OCI-LY7 (cell line): ENCODE results near the gene COL13A1. TPM values are rescaled to one million over a fixed set of nuclear protein-coding genes. Genes with fewer than 3 reads are reported as not detected.

Experiments used
- BruUV-seq: library from RNA; stranded (reverse); fragments of 400-500 nt; replicated peaks from 2 replicates; lab custom pipeline; 2021; lab: Mats Ljungman, UMichigan
- CTCF ChIA-PET: fragments of 300-600 bp; sonication (Branson Sonifier 250); formaldehyde crosslinking; loops from one replicate; lab custom pipeline; 2022; ENCODE audit warnings: antibody characterized with exemption; ENCODE audit not compliant: unreplicated experiment; lab: Charles Lee
- POLR2A ChIA-PET: fragments of 300-600 bp; sonication (Branson Sonifier 250); formaldehyde crosslinking; loops from one replicate; lab custom pipeline; 2022; ENCODE audit warnings: antibody characterized with exemption; lab: Charles Lee
- DNase-seq: peaks from one replicate; pipeline ENCODE4 v3.0.0-alpha.2; 2015; ENCODE audit warnings: low spot score
- H2AFZ ChIP-seq: fragments of 200-600 bp; sonication (generic), shearing (Covaris generic); 2 replicates; pipeline ENCODE4 v1.6.1; 2014; ENCODE audit warnings: mild to moderate bottlenecking, antibody characterized with exemption, low read length, moderate library complexity
- H3K27ac ChIP-seq: fragments of 200-600 bp; sonication (generic); 2 replicates; pipeline ENCODE4 v1.5.1; 2014; ENCODE audit warnings: mixed run types, low read depth, mild to moderate bottlenecking, moderate library complexity, low read length, inconsistent platforms; ENCODE audit not compliant: poor library complexity, severe bottlenecking
- H3K36me3 ChIP-seq: fragments of 200-600 bp; sonication (generic); 2 replicates; pipeline ENCODE4 v1.6.1; 2014; ENCODE audit warnings: mild to moderate bottlenecking, antibody characterized with exemption, low read length, moderate library complexity, mixed read lengths; ENCODE audit not compliant: insufficient read depth
- H3K4me1 ChIP-seq: fragments of 200-600 bp; sonication (generic); 2 replicates; pipeline ENCODE4 v1.5.1; 2014; ENCODE audit warnings: mild to moderate bottlenecking, low read length; ENCODE audit not compliant: insufficient read depth, poor library complexity, severe bottlenecking
- H3K4me2 ChIP-seq: fragments of 200-600 bp; sonication (generic); 2 replicates; pipeline ENCODE4 v1.6.1; 2014; ENCODE audit warnings: mild to moderate bottlenecking, low read length
- H3K4me3 ChIP-seq: fragments of 200-600 bp; sonication (generic); 2 replicates; pipeline ENCODE4 v1.5.1; 2014; ENCODE audit warnings: mild to moderate bottlenecking, low read depth, low read length; ENCODE audit not compliant: poor library complexity, severe bottlenecking
- H3K79me2 ChIP-seq: fragments of 200-600 bp; sonication (generic); 2 replicates; pipeline ENCODE4 v1.6.1; 2016; ENCODE audit warnings: low read depth, mild to moderate bottlenecking, low read length, moderate library complexity, mixed read lengths; ENCODE audit not compliant: insufficient read depth
- H3K9me2 ChIP-seq: fragments of 200-600 bp; sonication (generic); 2 replicates; pipeline ENCODE4 v1.6.1; 2016; ENCODE audit warnings: mild to moderate bottlenecking, low read length, mixed read lengths; ENCODE audit not compliant: insufficient read depth
- H3K9me3 ChIP-seq: fragments of 200-600 bp; sonication (generic); 2 replicates; pipeline ENCODE4 v1.6.1; 2014; ENCODE audit warnings: mild to moderate bottlenecking, mixed run types, low read length, mixed read lengths
- H4K20me1 ChIP-seq: fragments of 200-600 bp; sonication (generic); 2 replicates; pipeline ENCODE4 v1.6.1; 2014; ENCODE audit warnings: mild to moderate bottlenecking, antibody characterized with exemption, low read length, moderate library complexity, mixed read lengths; ENCODE audit not compliant: insufficient read depth
- CTCF ChIP-seq: fragments of 200-600 bp; sonication (generic); conservative IDR thresholded peaks from 2 replicates; pipeline ENCODE4 v1.5.1; 2014; ENCODE audit warnings: mild to moderate bottlenecking, antibody characterized with exemption, low read length, moderate library complexity, mixed read lengths
- EZH2phosphoT487 ChIP-seq: fragments of 200-600 bp; sonication (generic); IDR thresholded peaks from 2 replicates; pipeline ENCODE4 v1.6.1; 2018; ENCODE audit warnings: low read depth, borderline replicate concordance, mild to moderate bottlenecking, mixed run types, antibody characterized with exemption, low read length, moderate library complexity, mixed read lengths
- intact Hi-C: fragments of 100-400 bp; cut with micrococcal nuclease; formaldehyde crosslinking; loops from one replicate; pipeline ENCODE4 v1.10.0; 2022; ENCODE audit not compliant: unreplicated experiment
- total RNA-seq, 2 experiments: library from RNA; depleted of rRNA in 1 of 2; stranded (reverse); fragments of >200 nt in 1 of 2; shearing (Covaris generic) in 1 of 2; gene quantifications; 2 replicates each; pipeline ENCODE4 v1.2.3, GENCODE V29; 2014 to 2022

COL13A1 gene
- total RNA-seq, 2 experiments from 2014 or later: 0.06 TPM; not detected in 1

DNA sequence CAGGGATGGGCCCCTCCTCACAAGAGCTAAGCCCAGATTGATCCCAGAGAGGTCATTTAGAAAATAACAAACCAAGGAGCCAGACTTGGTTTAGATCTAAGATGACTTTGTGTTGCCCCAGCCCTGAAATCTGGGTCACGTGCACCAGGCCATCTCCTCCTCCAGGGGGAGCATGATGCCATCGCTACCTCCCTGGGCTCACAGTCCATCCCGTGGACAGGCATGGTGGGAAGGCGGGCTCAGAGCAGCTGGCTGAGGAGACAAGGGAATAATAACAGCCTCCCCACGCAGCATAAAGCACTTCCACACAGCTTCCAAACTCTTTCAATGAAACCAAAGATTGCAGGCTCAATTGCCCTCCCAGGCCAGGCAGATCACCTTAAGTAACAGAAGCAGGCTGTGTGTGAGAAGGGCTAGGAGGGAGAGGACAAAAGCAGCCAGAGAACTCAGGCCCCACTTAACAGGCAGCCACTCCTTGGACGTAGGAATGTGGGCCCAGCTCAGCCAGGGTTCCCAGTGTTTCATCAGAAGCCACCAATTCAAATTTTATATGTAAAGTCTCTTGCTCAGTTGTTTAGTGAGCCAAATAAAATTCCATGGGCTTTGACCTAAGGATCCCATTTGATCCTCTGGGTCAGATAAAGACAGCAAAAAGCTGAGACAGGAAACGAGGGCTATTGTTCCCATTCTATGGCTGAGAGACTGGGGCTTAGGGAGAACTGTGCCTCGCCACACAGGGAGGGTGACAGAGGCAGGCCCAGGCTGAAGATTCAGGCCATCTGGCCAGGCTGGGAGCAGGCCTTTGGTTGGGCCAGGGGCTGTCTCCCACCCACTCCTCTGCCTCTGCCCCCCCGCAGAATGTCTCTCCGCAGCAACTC lies 100.2 kb downstream of the COL13A1 start:
- Histone ChIP-seq H3K36me3 (no peaks in the 10 kb centered on the region), H3K27ac (no peak overlapping the region), H3K9me3 (no peaks in the 10 kb centered on the region), H3K4me1 (no peaks in the 10 kb centered on the region), H3K4me3 (no peak overlapping the region), H3K4me2 (no peak overlapping the region), H3K79me2 (no peaks in the 10 kb centered on the region), H2AFZ (no peak overlapping the region), H3K9me2 (no peaks in the 10 kb centered on the region), H4K20me1 (no peaks in the 10 kb centered on the region)
- TF ChIP-seq CTCF: peak; percentile 73
- TF ChIP-seq EZH2phosphoT487: no peak
- CTCF ChIA-PET: no interaction called here
- POLR2A ChIA-PET: no interaction called here
- intact Hi-C loops: no loop called here
- DNase-seq: peak; percentile 26
- BruUV-seq: no TSS peak

GRCh38 chr10:69902835-69903535 lies 101.3 kb downstream of the COL13A1 start:
- Histone ChIP-seq H4K20me1 (no peaks in the 10 kb centered on the region), H3K9me3 (no peaks in the 10 kb centered on the region), H3K79me2 (no peaks in the 10 kb centered on the region), H3K27ac (no peak overlapping the region), H3K36me3 (no peaks in the 10 kb centered on the region), H2AFZ (no peak overlapping the region), H3K4me1 (no peaks in the 10 kb centered on the region), H3K4me2 (no peak overlapping the region), H3K4me3 (no peak overlapping the region), H3K9me2 (no peaks in the 10 kb centered on the region)
- BruUV-seq: no TSS peak
- no peak for DNase-seq
- CTCF ChIA-PET: no interaction called here
- POLR2A ChIA-PET: no interaction called here
- TF ChIP-seq CTCF: no peak
- no peak for TF ChIP-seq EZH2phosphoT487
- intact Hi-C loops: no loop called here

DNA sequence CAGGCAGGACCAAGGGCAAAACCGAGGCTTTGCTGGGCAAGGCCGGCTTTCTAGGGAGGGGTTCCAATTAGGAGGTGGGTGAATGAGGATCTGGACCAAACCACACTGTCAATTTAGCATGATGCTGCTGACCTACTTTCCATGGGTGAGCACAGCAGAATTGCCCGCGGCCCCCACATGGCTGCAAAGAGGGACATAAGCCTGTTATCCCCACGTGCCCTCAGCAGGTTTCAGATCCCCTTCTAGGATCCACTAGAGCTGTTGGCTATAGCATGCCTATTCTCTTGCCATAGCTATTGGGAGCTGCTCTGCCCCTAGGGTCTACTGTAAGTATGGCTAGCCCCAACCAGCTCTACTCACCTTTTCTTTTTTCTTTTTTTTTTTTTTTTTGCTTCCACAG lies 102.8 kb downstream of the COL13A1 start:
- no peaks in the 10 kb centered on the region for H3K9me3 ChIP-seq
- no peaks in the 10 kb centered on the region for H3K36me3 ChIP-seq
- DNase-seq: no peak
- H3K4me2 ChIP-seq: no peak overlapping the region
- no peak overlapping the region for H3K27ac ChIP-seq
- no peak overlapping the region for H3K4me3 ChIP-seq
- H3K9me2 ChIP-seq: no peaks in the 10 kb centered on the region
- no peaks in the 10 kb centered on the region for H3K79me2 ChIP-seq
- POLR2A ChIA-PET: no interaction called here
- intact Hi-C loops: no loop called here
- H4K20me1 ChIP-seq: no peaks in the 10 kb centered on the region
- BruUV-seq: no TSS peak
- H3K4me1 ChIP-seq: no peaks in the 10 kb centered on the region
- no peak for TF ChIP-seq CTCF
- no peak for TF ChIP-seq EZH2phosphoT487
- no peak overlapping the region for H2AFZ ChIP-seq
- CTCF ChIA-PET: interaction anchor here (0.6 kb wide), 1 partner anchor 506 kb away, joined by 3 read pairs; no protein-coding TSS in a partner anchor
